Thyroid gland (tissue), 4 donors: ENCODE results near the gene VPREB1. TPM values are rescaled to one million over a fixed set of nuclear protein-coding genes. Genes with fewer than 3 reads are reported as not detected.
"Not testable (repeated sequence)": the region's sequence is repeated elsewhere in the genome, so short reads cannot be mapped to it uniquely, and the experiment has no call there.

Source experiments
- DNase-seq, 2 donors: peaks; one replicate each; pipeline ENCODE4 v3.0.0-alpha.2; 2019
- H3K27ac ChIP-seq, 3 donors: fragments of 200-600 bp; sonication (generic); 1 replicate in 2 of 3; 2 replicates in 1 of 3; pipeline ENCODE4 v1.5.1; 2016 to 2019; ENCODE audit warnings: mild to moderate bottlenecking in 1 of 3, moderate library complexity in 1 of 3
- H3K27me3 ChIP-seq: fragments of 200-600 bp; sonication (generic); one replicate; pipeline ENCODE4 v1.5.1; 2019
- H3K36me3 ChIP-seq, 2 donors: fragments of 200-600 bp; sonication (generic); one replicate each; pipeline ENCODE4 v1.5.1; 2016 to 2019
- H3K4me1 ChIP-seq, 2 donors: fragments of 200-600 bp; sonication (generic); one replicate each; pipeline ENCODE4 v1.5.1; 2017 to 2019
- H3K4me3 ChIP-seq, 3 donors: fragments of 200-600 bp; sonication (generic); replicated peaks in 1 of 3; 1 replicate in 2 of 3; 2 replicates in 1 of 3; pipeline ENCODE4 v1.5.1; 2016; ENCODE audit warnings: mild to moderate bottlenecking in 1 of 3
- H3K9me3 ChIP-seq: fragments of 200-600 bp; sonication (generic); one replicate; pipeline ENCODE4 v1.5.1; 2017
- CTCF ChIP-seq, 6 experiments: fragments of 200-600 bp in 3 of 6; fragments of 450-650 bp in 3 of 6; sonication (generic) in 3 of 6; IDR thresholded peaks; one replicate each; pipeline ENCODE4 v1.5.1; 2016 to 2019; ENCODE audit warnings: antibody characterized with exemption in 6 of 6, mild to moderate bottlenecking in 2 of 6, inconsistent platforms in 1 of 6, moderate library complexity in 1 of 6
- POLR2A ChIP-seq, 2 donors: fragments of 450-650 bp; IDR thresholded peaks; one replicate each; pipeline ENCODE4 v1.6.1; 2017; ENCODE audit warnings: antibody characterized with exemption in 2 of 2, mild to moderate bottlenecking in 2 of 2, moderate library complexity in 1 of 2
- WGBS, 2 donors: methylation state at CpG; one replicate each; pipeline ENCODE4 v1.1.5; 2017; 5-methylcytosine and 5-hydroxymethylcytosine counted together
- intact Hi-C: fragments of 100-400 bp; cut with DNase I; formaldehyde crosslinking; loops from one replicate; pipeline ENCODE4 v1.15.1; 2023
- total RNA-seq, 4 donors: library from RNA; depleted of rRNA; stranded (reverse); fragments of >200 nt; gene quantifications; one replicate each; pipeline ENCODE4 v1.2.3, GENCODE V29; 2016

Gene VPREB1
- total RNA-seq, 4 donors from 2014 or later: not detected

GRCh38 chr22:22219140-22219996 lies 25.2 kb upstream of the VPREB1 start:
- no peak for TF ChIP-seq POLR2A (IDR thresholded peaks at IDR 0.05)
- TF ChIP-seq CTCF (IDR thresholded peaks at IDR 0.05): no peak
- intact Hi-C loops: no loop called here
- DNase-seq: no peak

GRCh38 chr22:22221043-22221442 lies 23.5 kb upstream of the VPREB1 start:
- H3K27me3 ChIP-seq, H3K4me1 ChIP-seq, H3K27ac ChIP-seq, H3K36me3 ChIP-seq, H3K9me3 ChIP-seq, H3K4me3 ChIP-seq, intact Hi-C loops, DNase-seq: not testable (repeated sequence)
- WGBS, 2 donors: no CpG with 5 or more reads among the region's 7 CpGs

More at GRCh38 chr22:22219140-22219996, 25.2 kb upstream of the VPREB1 start:
- H3K36me3 ChIP-seq: no peaks in the 10 kb centered on the region
- H3K27me3 ChIP-seq: no peaks in the 10 kb centered on the region
- no peak overlapping the region for H3K4me3 ChIP-seq
- no peak overlapping the region for H3K27ac ChIP-seq
- 87 to 96% methylated on average over 4 to 6 of the region's 6 CpGs for WGBS, 2 donors
- H3K4me1 ChIP-seq: no peaks in the 10 kb centered on the region
- H3K9me3 ChIP-seq: no peaks in the 10 kb centered on the region

GRCh38 chr22:22226448-22227187 lies 18.0 kb upstream of the VPREB1 start:
- H3K9me3 ChIP-seq: no peaks in the 10 kb centered on the region
- DNase-seq: peak in 1 of 2 donors; percentile 16
- H3K4me1 ChIP-seq: no peaks in the 10 kb centered on the region
- no peak for TF ChIP-seq POLR2A (IDR thresholded peaks at IDR 0.05)
- no peak for TF ChIP-seq CTCF (IDR thresholded peaks at IDR 0.05)
- 59 to 64% methylated on average over 6 of the region's 6 CpGs for WGBS, 2 donors
- intact Hi-C loops: no loop called here
- H3K36me3 ChIP-seq: no peaks in the 10 kb centered on the region
- no peaks in the 10 kb centered on the region for H3K27me3 ChIP-seq
- H3K4me3 ChIP-seq: no peak overlapping the region
- H3K27ac ChIP-seq: no peak overlapping the region

- intact Hi-C loops: no loop called here
- Histone ChIP-seq H3K9me3 (no peaks in the 10 kb centered on the region), H3K27ac (no peak overlapping the region), H3K4me1 (no peaks in the 10 kb centered on the region), H3K27me3 (no peaks in the 10 kb centered on the region), H3K4me3 (no peak overlapping the region), H3K36me3 (no peaks in the 10 kb centered on the region)
- DNase-seq: no peak
- WGBS, 2 donors: 88 to 91% methylated on average over 6 of the region's 6 CpGs
- TF ChIP-seq CTCF (IDR thresholded peaks at IDR 0.05): no peak
- TF ChIP-seq POLR2A (IDR thresholded peaks at IDR 0.05): no peak
Observed at GRCh38 chr22:22228421-22228820, 16.2 kb upstream of the VPREB1 start.

GRCh38 chr22:22228921-22229320 lies 15.7 kb upstream of the VPREB1 start:
- WGBS, 2 donors: 92 to 93% methylated on average over 8 of the region's 8 CpGs
- intact Hi-C loops: no loop called here
- Histone ChIP-seq H3K36me3 (no peaks in the 10 kb centered on the region), H3K9me3 (no peaks in the 10 kb centered on the region), H3K27ac (no peak overlapping the region), H3K4me1 (no peaks in the 10 kb centered on the region), H3K27me3 (no peaks in the 10 kb centered on the region), H3K4me3 (no peak overlapping the region)
- TF ChIP-seq CTCF (IDR thresholded peaks at IDR 0.05): no peak
- no peak for TF ChIP-seq POLR2A (IDR thresholded peaks at IDR 0.05)
- DNase-seq: no peak
